ENCODE data around the gene ZNF732. TPM values are rescaled to one million over a fixed set of nuclear protein-coding genes. Genes with fewer than 3 reads are reported as not detected.
"Not testable (repeated sequence)": the region's sequence is repeated elsewhere in the genome, so short reads cannot be mapped to it uniquely, and the experiment has no call there.

Gene ZNF732
- total RNA-seq, 1 experiment from 2014 or later: not detected

DNA sequence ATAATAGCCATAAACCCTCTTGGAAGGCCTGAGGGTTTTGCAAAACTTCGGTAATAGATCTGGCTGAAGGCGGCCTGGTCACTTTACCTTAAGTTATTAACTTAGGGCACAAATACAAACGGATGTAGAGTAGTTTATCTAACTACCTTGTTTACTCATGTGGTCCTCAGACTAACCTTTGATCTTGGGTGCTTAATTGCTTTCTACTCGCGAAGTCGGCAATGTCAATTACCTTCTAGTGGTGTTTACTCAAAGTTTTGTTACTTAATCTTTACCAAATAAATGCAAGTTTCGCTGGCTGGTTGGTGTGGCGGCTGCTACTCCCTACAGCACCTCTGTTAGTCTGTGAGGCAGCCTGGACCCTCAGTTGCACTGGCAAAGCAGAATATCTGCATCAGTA lies 23.5 kb upstream of the ZNF732 start:
- no peak for DNase-seq
- Mint-ChIP-seq H3K4me1 (ENCODE audit: low read depth, unreplicated experiment) (no peaks in the 10 kb centered on the region), H3K27ac (ENCODE audit: unreplicated experiment) (no peak overlapping the region), H3K36me3 (ENCODE audit: insufficient read depth, unreplicated experiment) (no peaks in the 10 kb centered on the region), H3K4me3 (ENCODE audit: low read depth, unreplicated experiment) (no peak overlapping the region), H3K27me3 (ENCODE audit: unreplicated experiment) (no peaks in the 10 kb centered on the region), H3K9me3 (ENCODE audit: low read depth, unreplicated experiment) (peaks cover 8% of the 10 kb centered on the region)
- TF ChIP-seq, protein P1, sequence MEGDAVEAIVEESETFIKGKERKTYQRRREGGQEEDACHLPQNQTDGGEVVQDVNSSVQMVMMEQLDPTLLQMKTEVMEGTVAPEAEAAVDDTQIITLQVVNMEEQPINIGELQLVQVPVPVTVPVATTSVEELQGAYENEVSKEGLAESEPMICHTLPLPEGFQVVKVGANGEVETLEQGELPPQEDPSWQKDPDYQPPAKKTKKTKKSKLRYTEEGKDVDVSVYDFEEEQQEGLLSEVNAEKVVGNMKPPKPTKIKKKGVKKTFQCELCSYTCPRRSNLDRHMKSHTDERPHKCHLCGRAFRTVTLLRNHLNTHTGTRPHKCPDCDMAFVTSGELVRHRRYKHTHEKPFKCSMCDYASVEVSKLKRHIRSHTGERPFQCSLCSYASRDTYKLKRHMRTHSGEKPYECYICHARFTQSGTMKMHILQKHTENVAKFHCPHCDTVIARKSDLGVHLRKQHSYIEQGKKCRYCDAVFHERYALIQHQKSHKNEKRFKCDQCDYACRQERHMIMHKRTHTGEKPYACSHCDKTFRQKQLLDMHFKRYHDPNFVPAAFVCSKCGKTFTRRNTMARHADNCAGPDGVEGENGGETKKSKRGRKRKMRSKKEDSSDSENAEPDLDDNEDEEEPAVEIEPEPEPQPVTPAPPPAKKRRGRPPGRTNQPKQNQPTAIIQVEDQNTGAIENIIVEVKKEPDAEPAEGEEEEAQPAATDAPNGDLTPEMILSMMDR (IDR thresholded peaks at IDR 0.05; ENCODE audit: unreplicated experiment): no peak
- intact Hi-C loops (cut with micrococcal nuclease; ENCODE audit: unreplicated experiment): no loop called here
- BruUV-seq (replicated peaks): no TSS peak
- CTCF ChIA-PET: no interaction called here

DNA sequence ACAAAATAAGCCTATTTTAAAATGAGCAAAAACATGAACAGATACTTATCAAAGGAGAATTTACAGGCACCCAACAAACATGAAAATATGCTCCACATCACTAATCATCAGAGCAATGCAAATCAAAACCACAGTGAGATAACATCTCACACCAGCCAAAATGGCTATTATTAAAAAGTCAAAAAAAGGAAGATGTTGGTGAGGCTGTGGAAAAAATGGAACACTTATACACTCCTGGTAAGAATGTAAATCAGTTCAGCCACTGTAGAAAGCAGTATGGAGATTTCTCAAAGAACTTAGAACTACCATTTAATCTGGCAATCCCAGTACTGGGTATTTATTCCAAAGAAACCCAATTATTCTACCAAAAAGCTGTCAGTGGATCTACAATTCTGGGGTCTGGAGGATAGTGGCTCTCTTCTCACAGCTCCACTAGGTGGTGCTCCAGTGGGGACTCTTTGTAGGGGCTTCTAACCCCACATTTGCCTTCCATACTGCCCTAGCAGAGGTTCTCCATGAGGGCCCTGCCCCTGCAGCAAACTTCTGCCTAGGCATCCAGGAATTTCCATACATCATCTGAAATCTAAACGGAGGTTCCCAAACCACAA lies 9.1 kb upstream of the ZNF732 start:
- intact Hi-C loops (cut with micrococcal nuclease; ENCODE audit: unreplicated experiment): no loop called here
- H3K4me1 Mint-ChIP-seq (ENCODE audit: low read depth, unreplicated experiment): no peaks in the 10 kb centered on the region
- no peak overlapping the region for H3K27ac Mint-ChIP-seq (ENCODE audit: unreplicated experiment)
- H3K36me3 Mint-ChIP-seq (ENCODE audit: insufficient read depth, unreplicated experiment): no peaks in the 10 kb centered on the region
- TF ChIP-seq, protein P1 (IDR thresholded peaks at IDR 0.05; ENCODE audit: unreplicated experiment): no peak
- H3K27me3 Mint-ChIP-seq (ENCODE audit: unreplicated experiment): no peaks in the 10 kb centered on the region
- peaks cover 14% of the 10 kb centered on the region for H3K9me3 Mint-ChIP-seq (ENCODE audit: low read depth, unreplicated experiment)
- CTCF ChIA-PET: no interaction called here
- no peak for DNase-seq
- BruUV-seq (replicated peaks): no TSS peak
- no peak overlapping the region for H3K4me3 Mint-ChIP-seq (ENCODE audit: low read depth, unreplicated experiment)

DNA sequence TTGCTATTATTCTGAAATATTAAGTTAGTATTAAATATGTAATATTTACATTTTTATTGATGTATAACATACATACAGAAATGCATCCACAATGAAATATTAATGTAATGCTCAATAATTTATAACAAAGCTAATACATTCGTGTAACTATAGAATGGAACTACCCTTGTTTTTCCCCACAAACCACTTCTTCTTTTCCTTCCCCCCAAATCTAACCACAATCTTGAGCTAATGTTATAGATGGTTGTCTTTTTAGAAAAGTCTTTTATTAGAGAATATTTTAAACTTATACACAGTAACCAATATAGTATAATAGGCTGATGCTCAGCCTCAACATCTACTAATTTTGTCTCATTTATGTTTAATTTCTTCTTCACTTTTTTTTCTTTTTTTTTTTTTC lies 4.5 kb upstream of the ZNF732 start:
- Mint-ChIP-seq H3K27me3 (ENCODE audit: unreplicated experiment) (no peaks in the 10 kb centered on the region), H3K27ac (ENCODE audit: unreplicated experiment) (no peak overlapping the region), H3K9me3 (ENCODE audit: low read depth, unreplicated experiment) (peaks cover 3% of the 10 kb centered on the region), H3K4me1 (ENCODE audit: low read depth, unreplicated experiment) (no peaks in the 10 kb centered on the region), H3K4me3 (ENCODE audit: low read depth, unreplicated experiment) (no peak overlapping the region), H3K36me3 (ENCODE audit: insufficient read depth, unreplicated experiment) (no peaks in the 10 kb centered on the region)
- CTCF ChIA-PET: no interaction called here
- BruUV-seq (replicated peaks): no TSS peak
- intact Hi-C loops (cut with micrococcal nuclease; ENCODE audit: unreplicated experiment): no loop called here
- TF ChIP-seq, protein P1 (IDR thresholded peaks at IDR 0.05; ENCODE audit: unreplicated experiment): no peak
- no peak for DNase-seq

DNA sequence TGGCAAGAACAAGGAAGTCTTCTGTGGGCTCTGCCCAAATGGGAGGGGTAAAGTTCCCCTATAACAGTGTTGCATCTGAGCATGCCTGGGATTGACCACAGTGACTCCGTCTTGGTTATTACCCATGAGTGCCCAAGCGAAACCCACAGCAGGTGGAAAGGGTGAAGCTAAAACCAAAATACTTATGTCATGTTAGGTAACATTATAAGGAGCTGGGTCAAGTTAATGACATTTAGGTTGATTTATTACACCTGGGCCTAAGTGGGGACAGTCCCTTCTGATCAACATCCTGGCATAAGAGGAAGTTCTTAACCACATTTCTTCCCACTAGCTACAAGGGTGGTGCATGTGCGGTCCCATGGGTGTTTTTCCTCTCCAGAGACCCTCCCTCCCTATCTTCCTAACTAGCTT lies 1.3 kb upstream of the ZNF732 start:
- Mint-ChIP-seq H3K27ac (ENCODE audit: unreplicated experiment) (no peak overlapping the region), H3K9me3 (ENCODE audit: low read depth, unreplicated experiment) (peaks cover 6% of the 10 kb centered on the region), H3K27me3 (ENCODE audit: unreplicated experiment) (no peaks in the 10 kb centered on the region), H3K4me1 (ENCODE audit: low read depth, unreplicated experiment) (no peaks in the 10 kb centered on the region), H3K4me3 (ENCODE audit: low read depth, unreplicated experiment) (no peak overlapping the region), H3K36me3 (ENCODE audit: insufficient read depth, unreplicated experiment) (no peaks in the 10 kb centered on the region)
- TF ChIP-seq, protein P1 (IDR thresholded peaks at IDR 0.05; ENCODE audit: unreplicated experiment): no peak
- BruUV-seq (replicated peaks): no TSS peak
- CTCF ChIA-PET: no interaction called here
- intact Hi-C loops (cut with micrococcal nuclease; ENCODE audit: unreplicated experiment): no loop called here
- DNase-seq: no peak

DNA sequence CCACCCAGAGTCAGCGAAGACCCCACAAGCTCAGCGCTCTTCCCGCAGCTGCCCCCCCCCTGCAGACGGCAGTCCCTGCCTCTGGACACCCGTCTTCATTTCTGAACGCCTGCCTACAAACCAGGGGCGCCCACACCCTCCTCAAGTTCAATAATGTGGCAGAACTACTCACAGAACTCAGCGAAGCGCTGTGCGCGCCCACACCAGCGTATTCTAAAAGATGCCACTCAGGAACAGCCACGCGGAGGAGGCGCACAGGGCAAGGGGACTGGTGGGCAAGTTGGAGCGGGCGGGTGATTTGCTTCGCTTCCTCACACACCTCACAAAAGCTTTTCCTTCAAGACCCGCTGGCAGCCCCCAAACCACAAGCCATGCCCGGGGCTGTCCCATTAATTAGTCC lies 758 bp downstream of the ZNF732 start:
- H3K36me3 Mint-ChIP-seq (ENCODE audit: insufficient read depth, unreplicated experiment); intact Hi-C loops (cut with micrococcal nuclease; ENCODE audit: unreplicated experiment); H3K27ac Mint-ChIP-seq (ENCODE audit: unreplicated experiment); DNase-seq; H3K9me3 Mint-ChIP-seq (ENCODE audit: low read depth, unreplicated experiment); BruUV-seq (replicated peaks); H3K27me3 Mint-ChIP-seq (ENCODE audit: unreplicated experiment); CTCF ChIA-PET; H3K4me1 Mint-ChIP-seq (ENCODE audit: low read depth, unreplicated experiment); H3K4me3 Mint-ChIP-seq (ENCODE audit: low read depth, unreplicated experiment): not testable (repeated sequence)

Data from Calu3 (cell line).